ENCODE measurements around the gene EPG5. TPM values are rescaled to one million over a fixed set of nuclear protein-coding genes. Genes with fewer than 3 reads are reported as not detected.
A peak's percentile ranks its signal among the peaks of the same experiment; 100 is the strongest.
"Not testable (repeated sequence)": the region's sequence is repeated elsewhere in the genome, so short reads cannot be mapped to it uniquely, and the experiment has no call there.

EPG5 gene
- total RNA-seq, 6 donors from 2014 or later, result 28.6 to 109 (median 39.6) TPM

DNA sequence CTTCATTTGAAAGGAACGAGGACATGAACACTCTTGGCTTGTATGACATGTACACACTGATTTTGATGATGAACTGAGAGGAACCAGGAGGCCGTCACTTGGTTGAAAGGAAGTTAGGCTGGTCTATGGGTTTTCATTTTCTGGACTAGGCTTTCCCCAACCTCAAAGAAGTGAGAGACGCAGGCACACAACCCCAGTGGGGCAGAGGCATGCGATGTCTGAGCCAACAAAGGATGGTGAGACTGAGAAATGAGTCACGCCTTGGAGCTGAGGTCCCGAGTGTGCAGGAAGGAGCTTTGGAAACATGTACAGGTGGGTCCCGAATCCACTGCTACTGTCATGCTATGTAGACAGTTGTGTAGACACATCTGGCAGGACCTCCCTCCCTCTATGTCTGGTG is 117.6 kb downstream of the EPG5 start:
- Histone ChIP-seq H3K9me3 (no peaks in the 10 kb centered on the region), H3K27ac (no peak overlapping the region), H3K27me3 (no peaks in the 10 kb centered on the region), H3K4me3 (no peak overlapping the region), H3K4me1 (no peaks in the 10 kb centered on the region), H3K36me3 (peaks cover 11 to 48% (median 33%) of the 10 kb centered on the region in 4 donors)
- DNase-seq (no peak), ATAC-seq (ENCODE audit: low FRiP score in 2 of 2) (no peak)
- 88 to 94% methylated on average over 4 to 7 of the region's 7 CpGs for WGBS, 2 donors
- TF ChIP-seq EP300 (IDR thresholded peaks at IDR 0.05), result no peak
- TF ChIP-seq POLR2A (IDR thresholded peaks at IDR 0.05), result no peak
- no peak for TF ChIP-seq POLR2AphosphoS5 (IDR thresholded peaks at IDR 0.05)
- TF ChIP-seq, protein P1, sequence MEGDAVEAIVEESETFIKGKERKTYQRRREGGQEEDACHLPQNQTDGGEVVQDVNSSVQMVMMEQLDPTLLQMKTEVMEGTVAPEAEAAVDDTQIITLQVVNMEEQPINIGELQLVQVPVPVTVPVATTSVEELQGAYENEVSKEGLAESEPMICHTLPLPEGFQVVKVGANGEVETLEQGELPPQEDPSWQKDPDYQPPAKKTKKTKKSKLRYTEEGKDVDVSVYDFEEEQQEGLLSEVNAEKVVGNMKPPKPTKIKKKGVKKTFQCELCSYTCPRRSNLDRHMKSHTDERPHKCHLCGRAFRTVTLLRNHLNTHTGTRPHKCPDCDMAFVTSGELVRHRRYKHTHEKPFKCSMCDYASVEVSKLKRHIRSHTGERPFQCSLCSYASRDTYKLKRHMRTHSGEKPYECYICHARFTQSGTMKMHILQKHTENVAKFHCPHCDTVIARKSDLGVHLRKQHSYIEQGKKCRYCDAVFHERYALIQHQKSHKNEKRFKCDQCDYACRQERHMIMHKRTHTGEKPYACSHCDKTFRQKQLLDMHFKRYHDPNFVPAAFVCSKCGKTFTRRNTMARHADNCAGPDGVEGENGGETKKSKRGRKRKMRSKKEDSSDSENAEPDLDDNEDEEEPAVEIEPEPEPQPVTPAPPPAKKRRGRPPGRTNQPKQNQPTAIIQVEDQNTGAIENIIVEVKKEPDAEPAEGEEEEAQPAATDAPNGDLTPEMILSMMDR (IDR thresholded peaks at IDR 0.05), result no peak

DNA sequence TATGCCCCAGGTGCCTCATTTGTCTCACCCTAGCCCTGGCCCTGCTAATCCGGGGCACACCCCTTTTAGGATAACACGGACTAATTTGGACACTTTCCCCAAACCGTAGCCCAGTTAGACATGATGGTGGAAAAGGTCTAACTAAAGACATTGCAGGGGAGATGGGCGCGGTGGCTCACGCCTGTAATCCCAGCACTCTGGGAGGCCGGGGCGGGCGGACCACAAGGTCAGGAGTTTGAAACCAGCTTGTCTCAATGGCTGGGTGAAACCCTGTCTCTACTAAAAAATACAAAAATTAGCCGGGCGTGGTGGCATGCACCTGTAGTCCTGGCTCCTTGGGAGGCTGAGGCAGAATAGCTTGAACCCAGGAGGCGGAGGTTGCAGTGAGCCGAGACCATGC is 118.5 kb downstream of the EPG5 start:
- peaks cover 9 to 40% (median 24%) of the 10 kb centered on the region in 4 donors for H3K36me3 ChIP-seq
- H3K27me3 ChIP-seq; ATAC-seq (ENCODE audit: low FRiP score in 2 of 2); H3K4me3 ChIP-seq; H3K4me1 ChIP-seq; H3K27ac ChIP-seq; H3K9me3 ChIP-seq: not testable (repeated sequence)
- 95% methylated on average over 13 of the region's 13 CpGs for WGBS, 2 donors
- DNase-seq, result peak in 1 of 2 donors; percentile 54

DNA sequence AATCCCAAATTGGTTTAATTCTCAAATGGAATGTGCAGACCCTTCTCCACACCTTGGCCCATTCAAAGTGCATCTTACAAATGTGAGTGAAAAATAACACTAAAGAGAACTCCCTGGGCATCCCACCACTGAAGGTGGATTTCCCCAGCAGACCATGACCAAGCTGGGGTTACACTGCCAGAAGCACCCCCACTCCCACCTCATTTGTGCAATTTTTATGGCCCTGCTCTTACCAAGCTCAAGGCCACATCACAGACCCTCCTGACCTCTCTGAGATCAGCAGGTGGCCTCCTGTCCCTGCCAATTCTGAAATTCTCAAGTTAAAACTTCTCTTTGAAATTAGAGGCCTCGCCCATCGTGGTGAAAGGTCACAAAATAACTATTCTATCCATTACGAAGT is 120.0 kb downstream of the EPG5 start:
- TF ChIP-seq POLR2AphosphoS5 (IDR thresholded peaks at IDR 0.05) (no peak), POLR2A (IDR thresholded peaks at IDR 0.05) (no peak), EP300 (IDR thresholded peaks at IDR 0.05) (no peak)
- TF ChIP-seq, protein P1 (IDR thresholded peaks at IDR 0.05), result no peak
- no peak for ATAC-seq (ENCODE audit: low FRiP score in 2 of 2)
- no peak for DNase-seq
- H3K36me3 ChIP-seq, result peaks cover 5 to 27% (median 15%) of the 10 kb centered on the region in 4 donors
- H3K27ac ChIP-seq, result no peak overlapping the region
- H3K4me1 ChIP-seq, result no peaks in the 10 kb centered on the region
- H3K27me3 ChIP-seq, result no peaks in the 10 kb centered on the region
- H3K9me3 ChIP-seq, result no peaks in the 10 kb centered on the region
- no peak overlapping the region for H3K4me3 ChIP-seq
- 58 to 82% methylated on average over 3 of the region's 3 CpGs for WGBS, 2 donors

DNA sequence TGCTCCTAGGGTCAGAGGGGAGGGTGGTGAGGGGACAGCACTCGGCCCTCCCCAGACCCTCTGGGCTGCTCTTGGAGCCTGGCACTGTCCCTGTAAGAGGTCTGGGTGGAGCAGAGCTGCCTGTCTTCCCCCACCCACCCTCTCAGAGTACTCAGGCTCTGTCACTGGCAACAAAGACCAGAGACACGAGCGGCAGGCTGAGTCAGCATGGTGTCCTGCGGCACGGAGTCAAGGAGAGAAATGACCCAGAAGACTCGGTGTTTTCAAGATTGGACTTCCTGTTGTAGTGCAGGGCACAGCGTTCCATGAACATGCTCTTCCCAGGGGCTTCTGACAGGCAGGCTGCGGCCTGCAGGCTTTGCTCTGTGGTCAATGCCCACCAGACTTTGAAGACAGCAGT is 121.7 kb downstream of the EPG5 start:
- no peaks in the 10 kb centered on the region for H3K9me3 ChIP-seq
- H3K4me1 ChIP-seq, result no peaks in the 10 kb centered on the region
- no peak for ATAC-seq (ENCODE audit: low FRiP score in 2 of 2)
- TF ChIP-seq POLR2AphosphoS5 (IDR thresholded peaks at IDR 0.05), result no peak
- no peak for TF ChIP-seq EP300 (IDR thresholded peaks at IDR 0.05)
- TF ChIP-seq POLR2A (IDR thresholded peaks at IDR 0.05), result no peak
- TF ChIP-seq, protein P1 (IDR thresholded peaks at IDR 0.05), result no peak
- peaks cover 5 to 18% (median 9%) of the 10 kb centered on the region in 4 donors for H3K36me3 ChIP-seq
- WGBS, 2 donors, result 84 to 97% methylated on average over 5 to 8 of the region's 8 CpGs
- no peak overlapping the region for H3K4me3 ChIP-seq
- no peak overlapping the region for H3K27ac ChIP-seq
- no peak for DNase-seq
- H3K27me3 ChIP-seq, result no peaks in the 10 kb centered on the region

DNA sequence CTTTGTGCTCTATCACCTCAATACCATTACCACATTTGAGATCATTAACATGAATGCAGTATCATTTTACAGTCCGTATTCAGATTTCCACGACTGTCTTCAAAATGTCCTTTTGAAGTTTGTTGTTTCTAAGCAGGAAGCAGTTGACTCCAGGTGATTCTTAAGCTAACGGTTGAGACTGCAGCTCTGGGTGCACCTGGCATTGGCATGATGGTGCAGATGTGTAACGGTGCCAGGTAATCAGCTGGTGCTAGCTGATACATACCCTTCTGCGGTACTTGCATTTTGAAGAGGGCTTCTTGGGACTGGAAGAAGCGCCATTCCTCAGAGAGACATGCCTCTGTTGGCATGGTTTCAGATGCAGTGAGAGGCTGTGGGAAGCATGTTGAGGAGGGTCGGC is 122.2 kb downstream of the EPG5 start:
- no peaks in the 10 kb centered on the region for H3K4me1 ChIP-seq
- peaks cover 4 to 15% (median 7%) of the 10 kb centered on the region in 4 donors for H3K36me3 ChIP-seq
- ATAC-seq (ENCODE audit: low FRiP score in 2 of 2) (no peak), DNase-seq (no peak)
- no peaks in the 10 kb centered on the region for H3K9me3 ChIP-seq
- no peak overlapping the region for H3K27ac ChIP-seq
- no peaks in the 10 kb centered on the region for H3K27me3 ChIP-seq
- TF ChIP-seq, protein P1 (IDR thresholded peaks at IDR 0.05), result no peak
- no peak for TF ChIP-seq POLR2AphosphoS5 (IDR thresholded peaks at IDR 0.05)
- TF ChIP-seq POLR2A (IDR thresholded peaks at IDR 0.05), result no peak
- no peak for TF ChIP-seq EP300 (IDR thresholded peaks at IDR 0.05)
- WGBS, 2 donors, result 84 to 87% methylated on average over 5 to 7 of the region's 7 CpGs
- H3K4me3 ChIP-seq, result no peak overlapping the region

All from upper lobe of left lung (tissue), 6 donors.